HG03039 (cell line): ENCODE measurements around the gene GRM7.

ENCODE experiments used
- ATAC-seq: cut with Tn5 transposase; IDR thresholded peaks from one replicate; pipeline ENCODE4 v1.9.1; 2021; ENCODE audit warnings: mild to moderate bottlenecking, moderate library complexity; ENCODE audit not compliant: unreplicated experiment

GRM7 gene

DNA sequence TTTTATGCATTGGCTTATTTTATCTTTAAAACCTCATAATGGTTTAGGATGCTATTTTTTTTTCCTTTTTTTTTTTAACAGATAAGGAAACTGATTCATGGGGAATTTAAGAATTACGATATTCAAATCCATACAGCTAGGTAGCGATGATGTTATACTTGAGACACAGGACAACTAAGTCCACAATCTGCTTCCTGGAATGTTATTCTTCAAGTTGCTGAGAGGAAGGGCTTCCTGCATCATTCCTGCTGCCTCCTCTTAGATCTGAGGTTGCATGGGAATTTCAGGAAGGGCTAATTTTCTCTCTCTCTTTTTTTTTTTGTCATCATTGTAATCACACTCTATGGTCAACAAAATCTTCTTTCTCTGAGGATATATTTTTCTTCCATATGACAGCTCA is 595.5 kb downstream of the GRM7 start:
- ATAC-seq = no peak

DNA sequence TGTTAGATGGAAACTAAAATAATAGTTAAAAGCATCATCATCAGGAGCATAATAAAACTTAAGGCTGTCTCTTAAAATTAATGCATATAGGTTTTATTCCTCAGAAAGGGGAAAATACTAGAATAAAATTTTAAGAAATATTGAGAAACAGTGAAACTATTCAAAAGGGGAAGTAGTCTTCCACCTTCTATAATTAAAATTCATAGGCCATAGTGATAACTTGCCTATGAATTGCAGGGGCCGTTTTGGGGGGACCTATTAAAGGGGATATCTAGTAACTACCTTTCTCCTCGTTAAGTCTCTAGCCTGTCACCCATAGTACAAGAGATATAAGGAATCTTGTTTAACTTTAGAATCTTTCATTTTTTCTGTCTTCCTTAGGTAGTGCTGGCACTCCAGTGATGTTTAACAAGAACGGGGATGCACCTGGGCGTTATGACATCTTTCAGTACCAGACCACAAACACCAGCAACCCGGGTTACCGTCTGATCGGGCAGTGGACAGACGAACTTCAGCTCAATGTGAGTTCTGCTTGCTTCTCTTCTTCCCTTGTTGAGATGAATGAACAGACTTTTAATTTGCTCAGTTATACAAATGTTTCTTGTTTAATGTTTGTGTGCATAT is 600.4 kb downstream of the GRM7 start:
- ATAC-seq = peak; percentile 65

DNA sequence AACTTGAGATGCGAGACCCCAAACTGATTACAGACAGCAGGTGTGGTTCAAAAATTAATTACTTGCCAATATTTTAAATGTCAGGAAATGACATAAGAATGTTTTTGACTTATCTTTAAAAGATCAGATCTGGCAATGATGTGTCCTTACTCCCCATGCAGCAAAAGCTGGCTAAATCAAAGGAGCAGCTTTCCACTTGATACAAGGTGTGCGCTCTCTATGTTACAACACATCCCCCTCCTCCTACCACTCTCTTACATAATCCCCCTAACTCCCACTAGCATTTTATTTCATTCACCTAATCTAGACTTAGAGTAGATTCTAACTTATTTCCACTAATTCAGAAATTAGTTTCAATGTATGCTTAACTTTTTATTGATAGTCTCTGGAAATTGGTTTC is 609.0 kb downstream of the GRM7 start:
- no peak for ATAC-seq

- no peak for ATAC-seq
Observed at GRCh38 chr3:7484636-7485035, 623.7 kb downstream of the GRM7 start.

GRCh38 chr3:7487763-7488162 is 626.8 kb downstream of the GRM7 start:
- ATAC-seq = no peak

DNA sequence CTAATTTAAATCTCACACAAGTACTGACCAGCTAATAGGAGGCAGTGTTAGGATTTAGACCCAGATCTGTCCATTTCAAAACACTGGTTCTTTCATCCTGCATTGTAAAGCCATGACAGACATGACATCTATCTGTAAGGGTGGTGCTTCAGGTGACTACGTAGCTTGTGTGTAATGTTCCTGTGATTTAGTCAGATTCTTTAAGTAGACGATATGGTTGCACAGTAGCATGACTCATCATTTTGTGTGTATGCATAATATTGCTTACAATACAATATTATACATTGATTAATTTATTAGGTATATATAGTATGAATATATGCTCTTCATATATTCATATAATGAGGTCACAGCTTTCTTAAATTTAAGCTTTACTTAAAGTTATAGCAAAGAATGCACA is 628.5 kb downstream of the GRM7 start:
- no peak for ATAC-seq

- no peak for ATAC-seq
Observed at GRCh38 chr3:7498715-7499114, 637.8 kb downstream of the GRM7 start.

DNA sequence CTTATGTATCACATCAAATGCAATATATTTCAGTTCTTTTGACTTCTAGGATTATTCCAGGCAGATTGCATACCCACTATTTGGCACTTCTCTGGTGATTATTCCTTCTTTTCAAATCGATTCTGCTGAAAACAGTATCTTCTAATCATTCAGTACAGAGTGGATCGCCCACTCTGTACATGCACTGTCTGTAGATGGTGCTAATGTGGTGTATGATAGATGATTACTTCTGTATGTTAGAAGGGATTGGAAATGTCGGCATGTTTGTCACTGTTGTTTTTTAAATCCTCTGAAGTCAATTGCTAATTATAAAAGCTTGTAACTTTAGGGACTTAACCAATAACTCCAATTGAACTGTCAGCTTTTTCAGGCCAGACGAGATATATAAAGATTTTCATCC is 642.5 kb downstream of the GRM7 start:
- no peak for ATAC-seq

- ATAC-seq = no peak
Observed at GRCh38 chr3:7504886-7505775, 644.2 kb downstream of the GRM7 start.

DNA sequence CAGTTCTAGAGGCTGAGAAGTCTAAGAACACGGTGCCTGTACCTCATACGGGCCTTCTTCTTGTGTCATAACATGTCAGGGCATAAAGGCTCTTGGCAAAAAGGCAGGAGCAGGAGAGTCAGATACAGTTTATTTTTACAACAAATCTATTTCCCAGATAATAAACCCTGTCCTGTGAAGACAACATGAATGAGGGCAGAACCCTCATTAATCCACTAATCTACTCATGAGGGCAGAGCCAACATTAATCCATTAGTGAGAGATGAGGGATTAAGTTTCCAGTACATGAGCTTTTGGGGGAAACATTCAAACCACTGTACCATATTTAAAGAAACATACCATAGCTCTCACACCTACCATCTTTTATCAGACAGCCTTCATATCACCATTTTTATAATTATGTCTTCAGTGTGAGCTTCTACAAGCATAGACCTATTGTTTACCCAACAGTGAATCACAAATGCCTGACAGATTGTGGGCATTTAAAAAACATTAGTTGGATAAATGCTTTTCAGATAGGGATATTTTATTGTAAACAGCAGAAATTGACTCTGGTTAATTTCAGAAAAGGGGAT is 645.8 kb downstream of the GRM7 start:
- ATAC-seq = no peak

DNA sequence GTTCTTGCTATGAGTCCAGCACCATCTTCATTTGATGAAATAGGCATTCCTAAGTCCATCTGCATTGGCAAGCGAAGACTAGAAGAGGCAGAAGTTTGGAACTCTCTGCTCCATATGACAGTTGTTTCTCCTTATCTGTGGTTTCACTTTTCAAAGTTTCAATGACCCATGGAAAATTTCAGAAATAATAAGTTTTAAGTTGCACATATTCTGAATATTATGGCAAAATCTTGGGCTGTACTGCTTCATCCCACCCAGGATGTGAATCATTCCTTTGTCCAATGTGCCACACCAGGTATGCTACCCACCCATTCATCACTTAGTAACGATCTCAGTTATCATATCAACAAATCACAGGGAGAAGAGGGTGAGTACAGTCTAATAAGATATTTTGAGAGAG is 647.9 kb downstream of the GRM7 start:
- no peak for ATAC-seq

GRCh38 chr3:7512048-7512447 is 651.1 kb downstream of the GRM7 start:
- no peak for ATAC-seq

GRCh38 chr3:7518026-7518425 is 657.1 kb downstream of the GRM7 start:
- ATAC-seq = no peak

- ATAC-seq = no peak
Observed at GRCh38 chr3:7518456-7518855, 657.5 kb downstream of the GRM7 start.

DNA sequence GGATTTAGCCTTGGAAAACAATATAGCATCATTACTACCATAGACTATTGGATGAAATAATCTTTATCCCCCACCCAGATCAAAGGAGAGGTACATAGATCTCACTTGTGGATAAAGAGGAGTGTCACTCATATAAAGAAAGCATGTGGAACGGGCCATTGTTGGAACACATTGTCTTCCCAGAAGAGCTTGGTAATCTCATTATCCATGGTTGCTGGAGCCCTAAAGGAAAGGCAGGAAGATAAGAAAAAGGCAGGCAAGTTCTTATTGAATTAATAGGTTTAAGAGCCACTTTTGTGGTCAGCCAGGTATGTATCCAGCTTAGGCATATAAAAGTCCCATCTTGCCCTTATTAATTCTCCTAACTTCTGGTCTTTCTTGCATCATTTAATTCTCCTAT is 659.1 kb downstream of the GRM7 start:
- ATAC-seq = no peak

DNA sequence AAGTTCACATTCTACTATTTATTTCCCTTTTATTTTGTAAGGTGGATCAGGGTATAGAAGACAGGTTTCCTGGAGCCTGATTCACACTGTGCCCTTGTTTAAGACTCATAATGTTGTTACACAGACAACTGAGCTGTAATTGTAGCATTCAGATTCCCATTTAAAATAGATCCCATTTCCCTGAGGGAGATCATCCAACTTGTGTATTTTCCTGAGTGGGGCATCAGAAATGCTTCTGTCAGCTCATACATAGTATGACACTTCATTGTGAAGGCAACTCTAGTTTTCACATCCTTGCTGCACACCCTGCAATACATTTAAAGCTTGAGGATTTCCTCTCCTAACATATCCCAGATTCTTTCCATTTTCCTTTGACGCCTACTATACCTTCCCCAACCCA is 659.7 kb downstream of the GRM7 start:
- no peak for ATAC-seq

DNA sequence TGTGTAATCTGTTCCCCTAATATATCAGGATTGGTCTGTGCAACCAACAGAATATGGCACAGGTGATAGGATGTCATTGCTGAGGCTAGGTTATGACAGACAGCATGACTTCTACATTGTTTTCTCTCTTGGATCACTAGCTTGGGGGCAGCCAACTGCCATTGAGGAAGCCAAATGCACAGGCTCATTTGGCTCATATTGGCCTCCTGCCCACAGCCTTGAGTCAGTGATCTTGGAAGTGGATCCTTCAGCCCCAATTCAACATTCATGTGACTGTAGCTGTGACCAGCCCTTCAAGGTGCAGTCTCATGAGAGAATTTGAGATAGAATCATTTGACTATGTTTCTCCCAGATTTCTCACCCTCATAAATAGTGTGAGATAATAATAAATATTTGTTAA is 675.6 kb downstream of the GRM7 start:
- no peak for ATAC-seq

GRCh38 chr3:7536921-7537320 is 676.0 kb downstream of the GRM7 start:
- ATAC-seq = no peak

- ATAC-seq = no peak
Observed at GRCh38 chr3:7543294-7543880, 682.5 kb downstream of the GRM7 start.

- no peak for ATAC-seq
Observed at GRCh38 chr3:7545334-7545733, 684.4 kb downstream of the GRM7 start.

- no peak for ATAC-seq
Observed at GRCh38 chr3:7546253-7546652, 685.3 kb downstream of the GRM7 start.

DNA sequence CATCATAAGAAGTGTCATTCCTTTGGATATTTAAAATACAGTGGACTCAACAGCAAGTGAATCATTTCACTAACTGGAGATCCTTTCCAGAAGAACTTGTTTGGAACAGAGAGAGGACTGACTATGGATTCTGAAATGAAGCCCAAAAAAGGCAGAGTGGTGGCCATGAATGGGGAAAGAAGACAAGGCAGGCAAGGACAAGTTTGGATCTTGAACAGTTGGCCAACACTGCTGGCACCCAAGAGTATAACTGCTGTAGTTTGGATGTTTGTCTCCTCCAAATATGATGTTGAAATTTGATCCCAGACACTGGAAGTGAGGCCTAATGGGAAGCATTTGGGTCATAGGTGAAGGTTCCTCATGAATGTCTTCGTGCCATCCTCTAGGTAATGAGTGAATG is 686.9 kb downstream of the GRM7 start:
- ATAC-seq = no peak
